Natural killer cell (primary cell): ENCODE measurements around the gene EED. TPM values are rescaled to one million over a fixed set of nuclear protein-coding genes. Genes with fewer than 3 reads are reported as not detected.

ENCODE experiments used
- ATAC-seq, 3 donors: fragments of 150-1000 bp in 2 of 3; fragments of 200-7000 bp in 1 of 3; cut with Tn5 transposase; 1 replicate in 1 of 3; 2 replicates in 2 of 3; pipeline ENCODE4 v1.10.0; 2021; ENCODE audit warnings: mild to moderate bottlenecking in 2 of 3, moderate library complexity in 2 of 3
- DNase-seq, 2 donors: peaks; one replicate each; pipeline versions ENCODE4 v3.0.0 to v3.0.0-alpha.2; 2013 to 2021; ENCODE audit warnings: mixed read lengths in 1 of 2
- H3K27ac ChIP-seq: one replicate; pipeline ENCODE4 v1.5.1; 2013; ENCODE audit warnings: mild to moderate bottlenecking, low read length
- H3K27me3 ChIP-seq: one replicate; pipeline ENCODE4 v1.6.1; 2013; ENCODE audit warnings: low read length; ENCODE audit not compliant: control insufficient read depth, insufficient read depth
- H3K36me3 ChIP-seq: one replicate; pipeline ENCODE4 v1.6.1; 2013; ENCODE audit warnings: low read length; ENCODE audit not compliant: control insufficient read depth, insufficient read depth
- H3K4me1 ChIP-seq: one replicate; pipeline ENCODE4 v1.6.1; 2013; ENCODE audit warnings: low read length; ENCODE audit not compliant: control insufficient read depth, insufficient read depth
- H3K4me3 ChIP-seq: one replicate; pipeline ENCODE4 v1.5.1; 2013; ENCODE audit warnings: low read length
- H3K9me3 ChIP-seq: one replicate; pipeline ENCODE4 v1.6.1; 2013; ENCODE audit warnings: low read length; ENCODE audit not compliant: control insufficient read depth, insufficient read depth
- H3K27ac Mint-ChIP-seq, 2 donors: one replicate each; pipeline ENCODE4 v1.8.0; 2022; ENCODE audit warnings: mild to moderate bottlenecking in 2 of 2, mixed read lengths in 2 of 2, moderate library complexity in 1 of 2
- H3K27me3 Mint-ChIP-seq, 2 donors: one replicate each; pipeline ENCODE4 v1.8.0; 2022; ENCODE audit warnings: low read depth in 2 of 2, mixed read lengths in 2 of 2
- H3K36me3 Mint-ChIP-seq: one replicate; pipeline ENCODE4 v1.8.0; 2022; ENCODE audit warnings: mixed read lengths
- H3K4me1 Mint-ChIP-seq, 2 donors: one replicate each; pipeline ENCODE4 v1.8.0; 2022; ENCODE audit warnings: mixed read lengths in 2 of 2
- H3K4me3 Mint-ChIP-seq: one replicate; pipeline ENCODE4 v1.8.0; 2022; ENCODE audit warnings: mild to moderate bottlenecking, moderate library complexity, mixed read lengths
- H3K9me3 Mint-ChIP-seq, 2 donors: one replicate each; pipeline ENCODE4 v1.8.0; 2022; ENCODE audit warnings: mixed read lengths in 2 of 2
- CTCF ChIP-seq: fragments of 200-600 bp; IDR thresholded peaks from one replicate; pipeline ENCODE4 v1.8.0; 2022; ENCODE audit warnings: antibody characterized with exemption
- WGBS: methylation state at CpG from one replicate; pipeline ENCODE4 v1.1.7; 2013; ENCODE audit warnings: missing lambda C conversion rate; ENCODE audit not compliant: insufficient coverage; 5-methylcytosine and 5-hydroxymethylcytosine counted together
- intact Hi-C: fragments of 100-400 bp; cut with micrococcal nuclease; formaldehyde crosslinking; loops from one replicate; pipeline ENCODE4 v1.14.2; 2022
- total RNA-seq, 4 donors: library from RNA; stranded (reverse); fragments of 120-200 nt in 1 of 4; gene quantifications; one replicate each; pipeline versions ENCODE4 v1.2.3 to v1.2.4, GENCODE V29; 2013 to 2022

The EED gene
- total RNA-seq, result 10 to 100 TPM; 26.0 to 36.9 (median 34.0) TPM
- 48.0 TPM for total RNA-seq (2013)

- peaks cover 0 to 20% of the 10 kb centered on the region in 2 donors for H3K4me1 Mint-ChIP-seq
- Histone ChIP-seq H3K36me3 (no peaks in the 10 kb centered on the region), H3K4me1 (peaks cover 11% of the 10 kb centered on the region), H3K27ac (peak within 1 kb of the TSS; percentile 98), H3K9me3 (no peaks in the 10 kb centered on the region), H3K27me3 (no peaks in the 10 kb centered on the region), H3K4me3 (peak within 1 kb of the TSS; percentile 82)
- ATAC-seq, result peak; percentile 89 to 96 (median 89)
- TF ChIP-seq CTCF, result no peak
- H3K9me3 Mint-ChIP-seq, result no peaks in the 10 kb centered on the region
- no peak within 1 kb of the TSS for H3K4me3 Mint-ChIP-seq
- intact Hi-C loops, result loop anchor here (1.0 to 5.0 kb wide), 3 partner anchors 58 to 616 kb away; partner anchors contain the start of genes HIKESHI and TMEM126B
- under 1% methylated on average over 64 of the region's 64 CpGs for WGBS
- H3K27me3 Mint-ChIP-seq, result peaks cover 0 to 11% of the 10 kb centered on the region in 2 donors
- H3K27ac Mint-ChIP-seq, result no peak within 1 kb of the TSS
- H3K36me3 Mint-ChIP-seq, result no peaks in the 10 kb centered on the region
- DNase-seq, result peak; percentile 91 to 96
These were observed at the start of gene EED for GRCh38 chr11:86244522-86245368. TSS of gene EED (plus strand) at chr11:86244753. CDS start at chr11:86245230, 477 bp downstream.

- H3K36me3 ChIP-seq, result no peaks in the 10 kb centered on the region
- no peak overlapping the region for H3K4me3 Mint-ChIP-seq
- no peaks in the 10 kb centered on the region for H3K9me3 ChIP-seq
- H3K27ac ChIP-seq, result no peak overlapping the region
- H3K36me3 Mint-ChIP-seq, result no peaks in the 10 kb centered on the region
- intact Hi-C loops, result no loop called here
- no peak overlapping the region for H3K27ac Mint-ChIP-seq
- no peak for ATAC-seq
- no peak for DNase-seq
- peaks cover 4% of the 10 kb centered on the region for H3K4me1 ChIP-seq
- peaks cover 15 to 16% of the 10 kb centered on the region in 2 donors for H3K4me1 Mint-ChIP-seq
- 95% methylated on average over 18 of the region's 18 CpGs for WGBS
- no peaks in the 10 kb centered on the region for H3K27me3 Mint-ChIP-seq
- no peaks in the 10 kb centered on the region for H3K27me3 ChIP-seq
- no peak overlapping the region for H3K4me3 ChIP-seq
- H3K9me3 Mint-ChIP-seq, result no peaks in the 10 kb centered on the region
- no peak for TF ChIP-seq CTCF
These were observed 49.6 kb upstream of the EED start for GRCh38 chr11:86194998-86195397.

GRCh38 chr11:86196085-86196696, 48.4 kb upstream of the EED start:
- Histone ChIP-seq H3K4me3 (no peak overlapping the region), H3K36me3 (no peaks in the 10 kb centered on the region), H3K27ac (no peak overlapping the region), H3K27me3 (no peaks in the 10 kb centered on the region), H3K9me3 (no peaks in the 10 kb centered on the region), H3K4me1 (peaks cover 4% of the 10 kb centered on the region)
- no peaks in the 10 kb centered on the region for H3K36me3 Mint-ChIP-seq
- H3K27ac Mint-ChIP-seq, result no peak overlapping the region
- TF ChIP-seq CTCF, result no peak
- intact Hi-C loops, result no loop called here
- peaks cover 15 to 16% of the 10 kb centered on the region in 2 donors for H3K4me1 Mint-ChIP-seq
- no peaks in the 10 kb centered on the region for H3K27me3 Mint-ChIP-seq
- DNase-seq (no peak), ATAC-seq (no peak)
- 100% methylated on average over 2 of the region's 6 CpGs for WGBS
- H3K9me3 Mint-ChIP-seq, result no peaks in the 10 kb centered on the region
- H3K4me3 Mint-ChIP-seq, result no peak overlapping the region
